DOHH2 (cell line): ENCODE data around the gene SLC26A1.

Experiments
- H3F3A ChIP-seq: fragments of 200-600 bp; sonication (generic), shearing (Covaris generic); 2 replicates; pipeline ENCODE4 v1.6.0; 2016; ENCODE audit warnings: antibody characterized with exemption, mild to moderate bottlenecking; ENCODE audit not compliant: control insufficient read depth, insufficient read depth
- H3K27ac ChIP-seq: fragments of 200-600 bp; sonication (generic); 2 replicates; pipeline ENCODE4 v1.5.1; 2014; ENCODE audit warnings: low read depth, mild to moderate bottlenecking, low read length, moderate library complexity
- H3K27me3 ChIP-seq: fragments of 200-600 bp; sonication (generic); 2 replicates; pipeline ENCODE4 v1.6.1; 2014; ENCODE audit warnings: mild to moderate bottlenecking, low read length, mixed read lengths; ENCODE audit not compliant: control insufficient read depth
- H3K36me3 ChIP-seq: fragments of 200-600 bp; sonication (generic); 2 replicates; pipeline ENCODE4 v1.6.1; 2014; ENCODE audit warnings: mild to moderate bottlenecking, low read length, moderate library complexity, mixed read lengths; ENCODE audit not compliant: control insufficient read depth
- H3K4me1 ChIP-seq: fragments of 200-600 bp; sonication (generic); 2 replicates; pipeline ENCODE4 v1.6.1; 2014; ENCODE audit warnings: mild to moderate bottlenecking, low read length, mixed read lengths; ENCODE audit not compliant: control insufficient read depth
- H3K4me2 ChIP-seq: fragments of 200-600 bp; sonication (generic); 2 replicates; pipeline ENCODE4 v1.6.0; 2014; ENCODE audit warnings: mild to moderate bottlenecking, low read length, moderate library complexity
- H3K4me3 ChIP-seq: fragments of 200-600 bp; sonication (generic); 2 replicates; pipeline ENCODE4 v1.5.1; 2014; ENCODE audit warnings: mild to moderate bottlenecking, low read length, mixed read lengths
- H3K79me2 ChIP-seq: fragments of 200-600 bp; sonication (generic); 2 replicates; pipeline ENCODE4 v1.6.1; 2014; ENCODE audit warnings: mild to moderate bottlenecking, low read length, mixed read lengths; ENCODE audit not compliant: control insufficient read depth
- H3K9me2 ChIP-seq: fragments of 200-600 bp; sonication (generic); replicated peaks from 2 replicates; pipeline ENCODE4 v1.6.1; 2014; ENCODE audit warnings: mild to moderate bottlenecking, low read length, mixed read lengths; ENCODE audit not compliant: control insufficient read depth
- H3K9me3 ChIP-seq: fragments of 200-600 bp; sonication (generic); 2 replicates; pipeline ENCODE4 v1.6.1; 2014; ENCODE audit warnings: antibody characterized with exemption, low read length, mixed read lengths; ENCODE audit not compliant: control insufficient read depth, insufficient read depth
- H4K20me1 ChIP-seq: fragments of 200-600 bp; sonication (generic); 2 replicates; pipeline ENCODE4 v1.6.0; 2014; ENCODE audit warnings: low read depth, mild to moderate bottlenecking, antibody characterized with exemption, low read length, moderate library complexity; ENCODE audit not compliant: control insufficient read depth, insufficient read depth
- EZH2phosphoT487 ChIP-seq: fragments of 200-600 bp; sonication (generic); IDR thresholded peaks from 2 replicates; pipeline ENCODE4 v1.6.1; 2017; ENCODE audit warnings: borderline replicate concordance, mild to moderate bottlenecking, antibody characterized with exemption, low read length, moderate library complexity, mixed read lengths
- TF ChIP-seq, protein P1 (sequence below): fragments of 200-600 bp; sonication (generic); IDR thresholded peaks from one replicate; pipeline ENCODE4 v1.5.1; 2014; ENCODE audit warnings: antibody characterized with exemption, mild to moderate bottlenecking, low read depth, low read length; ENCODE audit not compliant: poor library complexity, severe bottlenecking

Gene SLC26A1

DNA sequence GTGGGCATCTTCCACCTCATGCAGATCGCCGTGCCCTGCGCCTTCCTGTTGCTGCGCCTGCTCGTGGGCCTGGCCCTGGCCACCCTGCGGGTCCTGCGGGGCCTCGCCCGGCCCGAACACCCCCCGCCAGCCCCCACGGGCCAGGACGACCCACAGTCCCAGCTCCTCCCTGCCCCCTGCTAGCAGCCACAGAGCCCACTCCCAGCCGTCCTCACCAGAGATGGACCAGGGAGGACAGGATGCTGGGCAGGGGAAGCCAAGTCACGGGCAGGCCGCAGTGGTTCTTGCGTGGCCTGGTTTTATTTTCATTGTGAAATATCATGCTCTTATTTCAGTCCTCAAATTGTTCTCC is 34.9 kb downstream of the SLC26A1 start:
- H3K4me3 ChIP-seq: no peak overlapping the region
- no peak overlapping the region for H3K4me2 ChIP-seq
- no peaks in the 10 kb centered on the region for H3K27me3 ChIP-seq
- no peaks in the 10 kb centered on the region for H3K36me3 ChIP-seq
- no peaks in the 10 kb centered on the region for H3K9me2 ChIP-seq
- H4K20me1 ChIP-seq: no peaks in the 10 kb centered on the region
- no peaks in the 10 kb centered on the region for H3F3A ChIP-seq
- H3K79me2 ChIP-seq: no peaks in the 10 kb centered on the region
- H3K4me1 ChIP-seq: no peaks in the 10 kb centered on the region
- TF ChIP-seq, protein P1, sequence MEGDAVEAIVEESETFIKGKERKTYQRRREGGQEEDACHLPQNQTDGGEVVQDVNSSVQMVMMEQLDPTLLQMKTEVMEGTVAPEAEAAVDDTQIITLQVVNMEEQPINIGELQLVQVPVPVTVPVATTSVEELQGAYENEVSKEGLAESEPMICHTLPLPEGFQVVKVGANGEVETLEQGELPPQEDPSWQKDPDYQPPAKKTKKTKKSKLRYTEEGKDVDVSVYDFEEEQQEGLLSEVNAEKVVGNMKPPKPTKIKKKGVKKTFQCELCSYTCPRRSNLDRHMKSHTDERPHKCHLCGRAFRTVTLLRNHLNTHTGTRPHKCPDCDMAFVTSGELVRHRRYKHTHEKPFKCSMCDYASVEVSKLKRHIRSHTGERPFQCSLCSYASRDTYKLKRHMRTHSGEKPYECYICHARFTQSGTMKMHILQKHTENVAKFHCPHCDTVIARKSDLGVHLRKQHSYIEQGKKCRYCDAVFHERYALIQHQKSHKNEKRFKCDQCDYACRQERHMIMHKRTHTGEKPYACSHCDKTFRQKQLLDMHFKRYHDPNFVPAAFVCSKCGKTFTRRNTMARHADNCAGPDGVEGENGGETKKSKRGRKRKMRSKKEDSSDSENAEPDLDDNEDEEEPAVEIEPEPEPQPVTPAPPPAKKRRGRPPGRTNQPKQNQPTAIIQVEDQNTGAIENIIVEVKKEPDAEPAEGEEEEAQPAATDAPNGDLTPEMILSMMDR: no peak
- no peak for TF ChIP-seq EZH2phosphoT487
- H3K9me3 ChIP-seq: no peaks in the 10 kb centered on the region
- no peak overlapping the region for H3K27ac ChIP-seq

DNA sequence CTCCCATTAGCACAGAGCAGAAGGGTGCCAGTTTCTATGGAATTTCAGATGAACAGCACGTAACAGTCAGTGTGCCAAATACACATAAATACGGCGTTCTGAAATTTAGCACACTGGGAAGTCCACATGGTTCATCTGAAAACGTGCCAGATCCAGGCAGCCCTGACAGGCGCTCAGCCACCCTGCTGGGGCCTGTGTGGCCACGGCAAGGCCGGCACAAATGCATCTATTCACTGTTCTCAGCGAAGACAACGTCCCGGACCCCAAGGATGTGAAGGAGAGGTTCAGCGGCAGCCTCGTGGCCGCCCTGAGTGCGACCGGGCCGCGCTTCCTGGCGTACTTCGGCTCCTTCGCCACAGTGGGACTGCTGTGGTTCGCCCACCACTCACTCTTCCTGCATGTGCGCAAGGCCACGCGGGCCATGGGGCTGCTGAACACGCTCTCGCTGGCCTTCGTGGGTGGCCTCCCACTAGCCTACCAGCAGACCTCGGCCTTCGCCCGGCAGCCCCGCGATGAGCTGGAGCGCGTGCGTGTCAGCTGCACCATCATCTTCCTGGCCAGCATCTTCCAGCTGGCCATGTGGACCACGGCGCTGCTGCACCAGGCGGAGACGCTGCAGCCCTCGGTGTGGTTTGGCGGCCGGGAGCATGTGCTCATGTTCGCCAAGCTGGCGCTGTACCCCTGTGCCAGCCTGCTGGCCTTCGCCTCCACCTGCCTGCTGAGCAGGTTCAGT is 35.5 kb downstream of the SLC26A1 start:
- Histone ChIP-seq H4K20me1 (no peaks in the 10 kb centered on the region), H3K9me2 (no peaks in the 10 kb centered on the region), H3F3A (no peaks in the 10 kb centered on the region), H3K4me3 (no peak overlapping the region), H3K4me2 (no peak overlapping the region), H3K79me2 (no peaks in the 10 kb centered on the region), H3K36me3 (no peaks in the 10 kb centered on the region), H3K27me3 (no peaks in the 10 kb centered on the region), H3K9me3 (no peaks in the 10 kb centered on the region), H3K4me1 (no peaks in the 10 kb centered on the region), H3K27ac (no peak overlapping the region)
- TF ChIP-seq, protein P1: no peak
- TF ChIP-seq EZH2phosphoT487: no peak

DNA sequence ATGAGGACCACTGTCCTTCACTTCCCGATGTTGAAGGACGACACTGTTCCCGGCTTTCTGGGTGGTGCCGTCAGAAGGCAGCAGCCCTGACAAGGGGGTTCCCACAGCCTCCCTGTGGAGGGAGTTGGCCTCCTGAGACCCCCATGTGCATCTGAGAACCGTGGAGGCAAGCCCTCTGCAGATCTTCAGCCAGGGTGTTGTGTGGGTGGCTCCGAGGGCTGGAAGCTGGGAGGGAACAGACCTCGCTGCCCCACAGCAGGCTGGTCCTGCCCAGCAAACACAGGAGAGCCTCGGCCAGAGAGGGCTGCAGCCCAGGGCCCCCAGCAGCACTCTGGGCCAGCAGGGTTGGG is 36.0 kb downstream of the SLC26A1 start:
- H3K27ac ChIP-seq: no peak overlapping the region
- H3K27me3 ChIP-seq: no peaks in the 10 kb centered on the region
- no peaks in the 10 kb centered on the region for H3K36me3 ChIP-seq
- no peaks in the 10 kb centered on the region for H4K20me1 ChIP-seq
- H3K9me2 ChIP-seq: no peaks in the 10 kb centered on the region
- TF ChIP-seq, protein P1: no peak
- no peak for TF ChIP-seq EZH2phosphoT487
- no peaks in the 10 kb centered on the region for H3K79me2 ChIP-seq
- H3K4me2 ChIP-seq: no peak overlapping the region
- no peaks in the 10 kb centered on the region for H3F3A ChIP-seq
- H3K9me3 ChIP-seq: no peaks in the 10 kb centered on the region
- H3K4me1 ChIP-seq: no peaks in the 10 kb centered on the region
- no peak overlapping the region for H3K4me3 ChIP-seq
